ENCODE measurements around the gene OR51B2.

DNA sequence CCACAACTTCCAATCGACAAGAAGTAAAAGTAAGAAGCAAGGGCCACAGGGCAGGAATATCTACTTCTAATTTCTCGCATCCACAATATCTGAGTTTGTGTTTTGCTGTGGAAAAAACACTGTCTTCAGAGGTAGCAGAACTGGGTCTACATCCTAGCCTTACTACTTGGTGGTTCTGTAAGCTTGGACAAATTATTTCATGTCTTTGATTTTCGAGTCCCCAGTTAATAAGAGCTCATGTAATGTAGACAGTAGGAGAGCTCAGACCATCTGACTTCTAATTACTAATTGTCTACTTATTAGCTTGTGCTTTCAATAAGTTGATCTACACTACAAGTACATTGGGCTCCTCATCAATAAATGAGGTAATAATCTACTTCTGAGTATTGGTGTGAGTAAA is 41.0 kb downstream of the OR51B2 start:
- TF ChIP-seq CTCF (CRISPR knock-in tag; IDR thresholded peaks at IDR 0.05) (no peak), IRF2 (CRISPR knock-in tag; IDR thresholded peaks at IDR 0.05) (no peak), MAX (IDR thresholded peaks at IDR 0.05) (no peak), RFX5 (IDR thresholded peaks at IDR 0.05; ENCODE audit: low read depth, low read length) (no peak), ZSCAN5A (CRISPR knock-in tag; IDR thresholded peaks at IDR 0.05; ENCODE audit: borderline replicate concordance) (no peak), DPF2 (CRISPR knock-in tag; IDR thresholded peaks at IDR 0.05; ENCODE audit: borderline replicate concordance, low read depth) (no peak), POLR2A (IDR thresholded peaks at IDR 0.05; ENCODE audit: insufficient read depth in 1 of 2, low read depth in 2 of 2, low read length in 2 of 2) (no peak), NKX3-1 (CRISPR knock-in tag; IDR thresholded peaks at IDR 0.05) (no peak), ZNF614 (CRISPR knock-in tag; IDR thresholded peaks at IDR 0.05; ENCODE audit: borderline replicate concordance) (no peak), MAFK (conservative IDR thresholded peaks at IDR 0.05 in 1 of 2, IDR thresholded peaks at IDR 0.05 in 1 of 2; ENCODE audit: low read length in 2 of 2) (no peak), ZNF10 (CRISPR knock-in tag; IDR thresholded peaks at IDR 0.05; ENCODE audit: borderline replicate concordance, low read depth) (no peak), YY1 (IDR thresholded peaks at IDR 0.05; ENCODE audit: insufficient read depth, insufficient replicate concordance, low read depth, low read length) (no peak)
- TF ChIP-seq, protein P1, sequence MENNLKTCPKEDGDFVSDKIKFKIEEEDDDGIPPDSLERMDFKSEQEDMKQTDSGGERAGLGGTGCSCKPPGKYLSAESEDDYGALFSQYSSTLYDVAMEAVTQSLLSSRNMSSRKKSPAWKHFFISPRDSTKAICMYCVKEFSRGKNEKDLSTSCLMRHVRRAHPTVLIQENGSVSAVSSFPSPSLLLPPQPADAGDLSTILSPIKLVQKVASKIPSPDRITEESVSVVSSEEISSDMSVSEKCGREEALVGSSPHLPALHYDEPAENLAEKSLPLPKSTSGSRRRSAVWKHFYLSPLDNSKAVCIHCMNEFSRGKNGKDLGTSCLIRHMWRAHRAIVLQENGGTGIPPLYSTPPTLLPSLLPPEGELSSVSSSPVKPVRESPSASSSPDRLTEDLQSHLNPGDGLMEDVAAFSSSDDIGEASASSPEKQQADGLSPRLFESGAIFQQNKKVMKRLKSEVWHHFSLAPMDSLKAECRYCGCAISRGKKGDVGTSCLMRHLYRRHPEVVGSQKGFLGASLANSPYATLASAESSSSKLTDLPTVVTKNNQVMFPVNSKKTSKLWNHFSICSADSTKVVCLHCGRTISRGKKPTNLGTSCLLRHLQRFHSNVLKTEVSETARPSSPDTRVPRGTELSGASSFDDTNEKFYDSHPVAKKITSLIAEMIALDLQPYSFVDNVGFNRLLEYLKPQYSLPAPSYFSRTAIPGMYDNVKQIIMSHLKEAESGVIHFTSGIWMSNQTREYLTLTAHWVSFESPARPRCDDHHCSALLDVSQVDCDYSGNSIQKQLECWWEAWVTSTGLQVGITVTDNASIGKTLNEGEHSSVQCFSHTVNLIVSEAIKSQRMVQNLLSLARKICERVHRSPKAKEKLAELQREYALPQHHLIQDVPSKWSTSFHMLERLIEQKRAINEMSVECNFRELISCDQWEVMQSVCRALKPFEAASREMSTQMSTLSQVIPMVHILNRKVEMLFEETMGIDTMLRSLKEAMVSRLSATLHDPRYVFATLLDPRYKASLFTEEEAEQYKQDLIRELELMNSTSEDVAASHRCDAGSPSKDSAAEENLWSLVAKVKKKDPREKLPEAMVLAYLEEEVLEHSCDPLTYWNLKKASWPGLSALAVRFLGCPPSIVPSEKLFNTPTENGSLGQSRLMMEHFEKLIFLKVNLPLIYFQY (CRISPR knock-in tag; IDR thresholded peaks at IDR 0.05; ENCODE audit: borderline replicate concordance): no peak

All from HepG2 (cell line).